Vagina (tissue), 2 donors: Measurements from ENCODE around the gene CHRNA7.

Experiments used
- POLR2A ChIP-seq, 2 donors: fragments of 450-650 bp; IDR thresholded peaks; one replicate each; pipeline ENCODE4 v1.6.1; 2017; ENCODE audit warnings: antibody characterized with exemption in 2 of 2, mild to moderate bottlenecking in 2 of 2, moderate library complexity in 2 of 2
- TF ChIP-seq, protein P1 (sequence below), 3 experiments: fragments of 450-650 bp in 2 of 3; fragments of 200-600 bp in 1 of 3; sonication (generic) in 1 of 3; IDR thresholded peaks; one replicate each; pipeline ENCODE4 v1.5.1; 2017 to 2019; ENCODE audit warnings: antibody characterized with exemption in 3 of 3, mild to moderate bottlenecking in 2 of 3, moderate library complexity in 2 of 3

DNA sequence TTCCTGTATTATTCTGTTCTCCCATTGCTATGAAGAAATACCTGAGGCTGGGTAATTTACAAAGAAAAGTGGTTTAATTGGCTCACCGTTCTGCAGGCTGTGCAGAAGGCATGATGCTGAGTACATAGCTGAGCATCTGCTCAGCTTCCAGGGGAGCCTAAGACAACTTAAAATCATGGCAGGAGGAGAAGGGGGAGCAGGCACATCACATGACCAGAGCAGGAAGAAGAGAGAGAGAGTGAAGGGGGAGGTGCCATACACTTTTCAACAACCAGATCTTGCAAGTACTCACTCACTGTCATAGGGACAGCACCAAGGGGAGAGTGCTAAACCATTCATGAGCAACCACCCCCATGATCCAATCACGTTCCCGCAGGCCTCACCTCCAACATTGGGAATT lies 188.4 kb downstream of the CHRNA7 start:
- TF ChIP-seq, protein P1, sequence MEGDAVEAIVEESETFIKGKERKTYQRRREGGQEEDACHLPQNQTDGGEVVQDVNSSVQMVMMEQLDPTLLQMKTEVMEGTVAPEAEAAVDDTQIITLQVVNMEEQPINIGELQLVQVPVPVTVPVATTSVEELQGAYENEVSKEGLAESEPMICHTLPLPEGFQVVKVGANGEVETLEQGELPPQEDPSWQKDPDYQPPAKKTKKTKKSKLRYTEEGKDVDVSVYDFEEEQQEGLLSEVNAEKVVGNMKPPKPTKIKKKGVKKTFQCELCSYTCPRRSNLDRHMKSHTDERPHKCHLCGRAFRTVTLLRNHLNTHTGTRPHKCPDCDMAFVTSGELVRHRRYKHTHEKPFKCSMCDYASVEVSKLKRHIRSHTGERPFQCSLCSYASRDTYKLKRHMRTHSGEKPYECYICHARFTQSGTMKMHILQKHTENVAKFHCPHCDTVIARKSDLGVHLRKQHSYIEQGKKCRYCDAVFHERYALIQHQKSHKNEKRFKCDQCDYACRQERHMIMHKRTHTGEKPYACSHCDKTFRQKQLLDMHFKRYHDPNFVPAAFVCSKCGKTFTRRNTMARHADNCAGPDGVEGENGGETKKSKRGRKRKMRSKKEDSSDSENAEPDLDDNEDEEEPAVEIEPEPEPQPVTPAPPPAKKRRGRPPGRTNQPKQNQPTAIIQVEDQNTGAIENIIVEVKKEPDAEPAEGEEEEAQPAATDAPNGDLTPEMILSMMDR (IDR thresholded peaks at IDR 0.05): no peak
- no peak for TF ChIP-seq POLR2A (IDR thresholded peaks at IDR 0.05)
